Osteoblast (primary cell): Measurements from ENCODE around the gene MRPL50. TPM values are rescaled to one million over a fixed set of nuclear protein-coding genes. Genes with fewer than 3 reads are reported as not detected.

Experiments used
- DNase-seq: peaks from one replicate; pipeline ENCODE4 v3.0.0; 2011; ENCODE audit warnings: low spot score, mixed read lengths; ENCODE audit not compliant: insufficient read length; ENCODE audit errors: missing footprints
- H2AFZ ChIP-seq: 2 replicates; pipeline ENCODE4 v1.6.0; 2011; ENCODE audit warnings: mild to moderate bottlenecking, low read length
- H3K27ac ChIP-seq: 2 replicates; pipeline ENCODE4 v1.5.1; 2011; ENCODE audit warnings: mild to moderate bottlenecking, low read depth, low read length, moderate library complexity
- H3K27me3 ChIP-seq: 2 replicates; pipeline ENCODE4 v1.6.0; 2012; ENCODE audit warnings: mild to moderate bottlenecking, control low read depth, inconsistent platforms, low read length, moderate library complexity; ENCODE audit not compliant: insufficient read depth
- H3K36me3 ChIP-seq: 2 replicates; pipeline ENCODE4 v1.5.1; 2011; ENCODE audit warnings: mild to moderate bottlenecking, low read length, control low read depth, moderate library complexity; ENCODE audit not compliant: insufficient read depth
- H3K4me1 ChIP-seq: 2 replicates; pipeline ENCODE4 v1.5.1; 2011; ENCODE audit warnings: mild to moderate bottlenecking, low read length, control low read depth, moderate library complexity; ENCODE audit not compliant: insufficient read depth
- H3K4me2 ChIP-seq: 2 replicates; pipeline ENCODE4 v1.6.0; 2011; ENCODE audit warnings: mild to moderate bottlenecking, low read length; ENCODE audit not compliant: insufficient read depth
- H3K4me3 ChIP-seq: fragments of 200-600 bp; sonication (generic); 3 replicates; pipeline ENCODE4 v1.5.1; 2012; ENCODE audit warnings: mild to moderate bottlenecking, low read length, inconsistent platforms; ENCODE audit not compliant: insufficient read depth
- H3K79me2 ChIP-seq: 2 replicates; pipeline ENCODE4 v1.6.0; 2012; ENCODE audit warnings: mild to moderate bottlenecking, low read length, control low read depth, inconsistent platforms; ENCODE audit not compliant: insufficient read depth
- H3K9me3 ChIP-seq: 2 replicates; pipeline ENCODE4 v1.5.1; 2011; ENCODE audit warnings: low read depth, low read length, control low read depth
- H4K20me1 ChIP-seq: 2 replicates; pipeline ENCODE4 v1.6.0; 2012; ENCODE audit warnings: mild to moderate bottlenecking, low read length, control low read depth; ENCODE audit not compliant: insufficient read depth
- CTCF ChIP-seq: IDR thresholded peaks from 2 replicates; pipeline ENCODE4 v1.5.1; 2011; ENCODE audit warnings: mild to moderate bottlenecking, low read depth, low read length, moderate library complexity; ENCODE audit errors: extremely low read depth
- total RNA-seq: library from RNA; depleted of rRNA; stranded (reverse); fragments of >200 nt; gene quantifications from 2 replicates; pipeline ENCODE4 v1.2.3, GENCODE V29; 2012

MRPL50 gene
- total RNA-seq, 1 donor: 12.3 TPM

DNA sequence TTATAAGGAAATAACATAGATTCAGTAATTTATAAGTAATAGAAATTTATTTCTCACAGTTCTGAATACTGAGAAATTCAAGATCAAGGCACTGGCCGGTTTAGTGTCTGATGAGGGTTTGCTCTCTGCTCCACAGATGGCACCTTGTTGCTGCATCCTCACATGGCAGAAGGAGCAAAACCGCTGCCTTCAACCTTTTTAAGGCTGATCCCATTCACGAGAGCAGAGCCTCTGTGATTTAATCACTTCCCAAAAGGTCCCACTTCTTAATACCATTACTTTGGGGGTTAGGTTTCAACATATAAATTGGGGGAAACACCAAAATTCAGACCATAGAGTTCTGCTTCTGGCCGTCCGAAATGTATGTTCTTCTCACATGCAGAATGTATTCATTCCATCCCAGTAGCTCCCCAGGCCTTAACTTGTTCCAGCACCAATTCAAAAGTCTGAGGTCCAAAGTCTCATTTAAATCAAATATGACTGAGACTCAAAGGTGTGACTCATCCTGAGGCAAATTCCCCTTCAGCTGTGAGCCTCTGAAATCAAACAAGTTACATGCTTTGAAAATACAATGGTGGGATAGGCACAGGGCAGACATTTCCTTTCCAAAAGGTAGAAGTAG, 44.2 kb downstream of the MRPL50 start:
- Histone ChIP-seq H3K4me2 (no peak overlapping the region), H3K4me3 (no peak overlapping the region), H3K79me2 (no peaks in the 10 kb centered on the region), H3K4me1 (no peaks in the 10 kb centered on the region), H3K27ac (no peak overlapping the region), H4K20me1 (no peaks in the 10 kb centered on the region), H3K9me3 (no peaks in the 10 kb centered on the region), H2AFZ (no peak overlapping the region), H3K27me3 (no peaks in the 10 kb centered on the region), H3K36me3 (no peaks in the 10 kb centered on the region)
- no peak for DNase-seq
- no peak for TF ChIP-seq CTCF

GRCh38 chr9:101353683-101354082, 44.7 kb downstream of the MRPL50 start:
- Histone ChIP-seq H2AFZ (no peak overlapping the region), H3K79me2 (no peaks in the 10 kb centered on the region), H3K27ac (no peak overlapping the region), H3K4me2 (no peak overlapping the region), H3K4me1 (no peaks in the 10 kb centered on the region), H3K36me3 (no peaks in the 10 kb centered on the region), H3K9me3 (no peaks in the 10 kb centered on the region), H3K4me3 (no peak overlapping the region), H3K27me3 (no peaks in the 10 kb centered on the region), H4K20me1 (no peaks in the 10 kb centered on the region)
- no peak for DNase-seq
- no peak for TF ChIP-seq CTCF

- Histone ChIP-seq H3K27me3 (no peaks in the 10 kb centered on the region), H3K4me1 (no peaks in the 10 kb centered on the region), H2AFZ (no peak overlapping the region), H3K79me2 (no peaks in the 10 kb centered on the region), H3K9me3 (no peaks in the 10 kb centered on the region), H3K4me2 (no peak overlapping the region), H3K36me3 (no peaks in the 10 kb centered on the region), H3K4me3 (no peak overlapping the region), H4K20me1 (no peaks in the 10 kb centered on the region), H3K27ac (no peak overlapping the region)
- no peak for DNase-seq
- no peak for TF ChIP-seq CTCF
Measured at GRCh38 chr9:101352892-101353463, 45.4 kb downstream of the MRPL50 start.

- Histone ChIP-seq H3K4me3 (no peak overlapping the region), H3K36me3 (no peaks in the 10 kb centered on the region), H3K79me2 (no peaks in the 10 kb centered on the region), H3K4me1 (no peaks in the 10 kb centered on the region), H3K4me2 (no peak overlapping the region), H4K20me1 (no peaks in the 10 kb centered on the region), H3K9me3 (no peaks in the 10 kb centered on the region), H3K27ac (no peak overlapping the region), H2AFZ (no peak overlapping the region), H3K27me3 (no peaks in the 10 kb centered on the region)
- DNase-seq: no peak
- TF ChIP-seq CTCF: no peak
Measured at GRCh38 chr9:101350285-101350684, 48.1 kb downstream of the MRPL50 start.
